ENCODE data around the gene ZNF541.

DNA sequence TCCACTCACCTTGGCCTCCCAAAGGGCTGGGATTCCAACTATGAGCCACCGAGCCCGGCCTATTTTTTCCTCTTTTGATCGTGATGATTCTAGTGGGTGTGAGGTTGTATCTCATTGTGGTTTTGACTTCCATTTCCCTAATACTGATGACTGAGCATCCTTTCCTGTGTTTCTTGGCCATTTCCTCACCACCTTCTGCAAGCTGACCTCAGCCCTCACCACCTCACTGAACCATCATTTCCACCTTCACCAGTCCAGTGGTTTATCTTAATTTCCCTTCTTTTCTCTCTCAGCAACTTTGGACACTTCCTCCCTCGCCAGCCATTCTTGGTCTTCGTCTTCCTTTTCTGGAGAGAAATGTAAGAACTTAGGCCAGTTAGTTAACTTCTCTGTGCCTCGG is 23.0 kb upstream of the ZNF541 start:
- TF ChIP-seq, protein P1, sequence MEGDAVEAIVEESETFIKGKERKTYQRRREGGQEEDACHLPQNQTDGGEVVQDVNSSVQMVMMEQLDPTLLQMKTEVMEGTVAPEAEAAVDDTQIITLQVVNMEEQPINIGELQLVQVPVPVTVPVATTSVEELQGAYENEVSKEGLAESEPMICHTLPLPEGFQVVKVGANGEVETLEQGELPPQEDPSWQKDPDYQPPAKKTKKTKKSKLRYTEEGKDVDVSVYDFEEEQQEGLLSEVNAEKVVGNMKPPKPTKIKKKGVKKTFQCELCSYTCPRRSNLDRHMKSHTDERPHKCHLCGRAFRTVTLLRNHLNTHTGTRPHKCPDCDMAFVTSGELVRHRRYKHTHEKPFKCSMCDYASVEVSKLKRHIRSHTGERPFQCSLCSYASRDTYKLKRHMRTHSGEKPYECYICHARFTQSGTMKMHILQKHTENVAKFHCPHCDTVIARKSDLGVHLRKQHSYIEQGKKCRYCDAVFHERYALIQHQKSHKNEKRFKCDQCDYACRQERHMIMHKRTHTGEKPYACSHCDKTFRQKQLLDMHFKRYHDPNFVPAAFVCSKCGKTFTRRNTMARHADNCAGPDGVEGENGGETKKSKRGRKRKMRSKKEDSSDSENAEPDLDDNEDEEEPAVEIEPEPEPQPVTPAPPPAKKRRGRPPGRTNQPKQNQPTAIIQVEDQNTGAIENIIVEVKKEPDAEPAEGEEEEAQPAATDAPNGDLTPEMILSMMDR (IDR thresholded peaks at IDR 0.05): no peak
- TF ChIP-seq ZFX (IDR thresholded peaks at IDR 0.05; ENCODE audit: borderline replicate concordance): no peak

All from 22Rv1 (cell line).